Spleen (tissue), 7 donors: ENCODE data around the gene OR6S1.

Experiments used
- POLR2A ChIP-seq, 3 donors: fragments of 450-650 bp; IDR thresholded peaks; one replicate each; pipeline ENCODE4 v1.5.1; 2017; ENCODE audit warnings: antibody characterized with exemption in 3 of 3, mild to moderate bottlenecking in 1 of 3
- POLR2AphosphoS5 ChIP-seq, 3 donors: sonication (generic); formaldehyde crosslinking; IDR thresholded peaks; one replicate each; pipeline ENCODE4 v1.5.1; 2017; ENCODE audit warnings: antibody characterized with exemption in 3 of 3
- TF ChIP-seq, protein P1 (sequence below), 11 experiments: fragments of 200-600 bp in 7 of 11; fragments of 450-650 bp in 4 of 11; sonication (generic) in 4 of 11; IDR thresholded peaks in 8 of 11; conservative IDR thresholded peaks in 3 of 11; 1 replicate in 7 of 11; 2 replicates in 4 of 11; pipeline versions ENCODE4 v1.4.0 to v1.8.0; 2016 to 2021; ENCODE audit warnings: antibody characterized with exemption in 11 of 11, inconsistent platforms in 4 of 11, mild to moderate bottlenecking in 1 of 11
- donor health status: DM: no; HTN: no; CAD: no; lungs with moderate emphysema.
- donor health status: DM: no; HTN: no; CAD: no.
- donor health status: DM: no; HTN: no; CAD: no.

DNA sequence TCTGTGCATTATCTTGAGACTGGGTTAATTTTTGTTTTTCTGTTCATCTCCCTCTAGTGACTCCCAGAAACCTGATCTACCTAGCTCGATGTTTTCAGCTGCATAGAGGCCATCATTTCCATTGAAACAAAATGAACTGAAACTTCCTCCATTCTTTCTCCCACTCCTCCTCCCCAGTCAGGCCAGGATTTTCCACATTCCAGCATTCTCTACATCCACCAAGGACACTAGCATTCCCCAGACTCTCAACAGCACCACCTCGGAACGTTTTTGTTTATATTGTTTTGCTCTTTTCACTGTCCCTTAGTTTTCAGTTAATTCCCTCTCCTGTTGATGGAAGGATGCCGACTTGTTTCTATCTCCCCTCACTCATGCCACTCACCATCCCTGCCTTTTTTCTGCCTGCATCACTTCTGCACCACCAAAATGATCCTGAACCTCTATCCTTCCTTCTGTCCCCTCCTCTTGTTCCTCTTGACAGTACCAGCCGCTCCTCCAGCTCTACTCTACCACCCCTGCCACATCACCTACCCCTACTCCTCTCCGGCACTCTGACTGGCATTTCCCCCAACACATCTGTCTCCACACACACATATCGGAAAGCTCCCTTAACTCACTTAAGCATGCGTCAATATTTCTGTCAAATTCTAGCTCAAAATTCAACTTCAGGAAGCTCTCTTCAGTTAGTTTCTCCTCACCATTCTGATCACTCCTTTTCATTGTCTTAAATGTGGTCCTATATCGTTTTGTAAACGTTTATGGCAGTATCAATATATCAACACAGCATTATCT is 13.2 kb downstream of the OR6S1 start:
- no peak for TF ChIP-seq POLR2A (IDR thresholded peaks at IDR 0.05)
- no peak for TF ChIP-seq POLR2AphosphoS5 (IDR thresholded peaks at IDR 0.05)
- TF ChIP-seq, protein P1, sequence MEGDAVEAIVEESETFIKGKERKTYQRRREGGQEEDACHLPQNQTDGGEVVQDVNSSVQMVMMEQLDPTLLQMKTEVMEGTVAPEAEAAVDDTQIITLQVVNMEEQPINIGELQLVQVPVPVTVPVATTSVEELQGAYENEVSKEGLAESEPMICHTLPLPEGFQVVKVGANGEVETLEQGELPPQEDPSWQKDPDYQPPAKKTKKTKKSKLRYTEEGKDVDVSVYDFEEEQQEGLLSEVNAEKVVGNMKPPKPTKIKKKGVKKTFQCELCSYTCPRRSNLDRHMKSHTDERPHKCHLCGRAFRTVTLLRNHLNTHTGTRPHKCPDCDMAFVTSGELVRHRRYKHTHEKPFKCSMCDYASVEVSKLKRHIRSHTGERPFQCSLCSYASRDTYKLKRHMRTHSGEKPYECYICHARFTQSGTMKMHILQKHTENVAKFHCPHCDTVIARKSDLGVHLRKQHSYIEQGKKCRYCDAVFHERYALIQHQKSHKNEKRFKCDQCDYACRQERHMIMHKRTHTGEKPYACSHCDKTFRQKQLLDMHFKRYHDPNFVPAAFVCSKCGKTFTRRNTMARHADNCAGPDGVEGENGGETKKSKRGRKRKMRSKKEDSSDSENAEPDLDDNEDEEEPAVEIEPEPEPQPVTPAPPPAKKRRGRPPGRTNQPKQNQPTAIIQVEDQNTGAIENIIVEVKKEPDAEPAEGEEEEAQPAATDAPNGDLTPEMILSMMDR (IDR thresholded peaks at IDR 0.05 in 8 of 11, conservative IDR thresholded peaks at IDR 0.05 in 3 of 11): no peak
